SU-DHL-6 (cell line): ENCODE results near the gene PLB1.

ENCODE experiments used
- H2AFZ ChIP-seq: fragments of 200-600 bp; sonication (generic); 2 replicates; pipeline ENCODE4 v1.6.1; 2014; ENCODE audit warnings: low read depth, mild to moderate bottlenecking, moderate library complexity, mixed read lengths, antibody characterized with exemption, low read length; ENCODE audit not compliant: severe bottlenecking
- H3F3A ChIP-seq: fragments of 200-600 bp; shearing (Covaris generic); 2 replicates; pipeline ENCODE4 v1.6.0; 2016; ENCODE audit warnings: antibody characterized with exemption, mild to moderate bottlenecking; ENCODE audit not compliant: insufficient read depth
- H3K27ac ChIP-seq: fragments of 200-600 bp; sonication (generic); 2 replicates; pipeline ENCODE4 v1.5.1; 2016; ENCODE audit warnings: low read depth, mild to moderate bottlenecking, low read length, moderate library complexity, mixed read lengths
- H3K27me3 ChIP-seq: fragments of 200-600 bp; sonication (generic), shearing (Covaris generic); 2 replicates; pipeline ENCODE4 v1.6.0; 2014; ENCODE audit warnings: mild to moderate bottlenecking, low read length
- H3K36me3 ChIP-seq: fragments of 200-600 bp; sonication (generic); 2 replicates; pipeline ENCODE4 v1.6.1; 2014; ENCODE audit warnings: mild to moderate bottlenecking, low read length, mixed read lengths
- H3K4me2 ChIP-seq: fragments of 300-600, 200-600 bp; shearing (Covaris generic), sonication (generic); 2 replicates; pipeline ENCODE4 v1.6.0; 2014; ENCODE audit warnings: low read length, low read depth, mild to moderate bottlenecking; ENCODE audit not compliant: poor library complexity, severe bottlenecking
- H3K4me3 ChIP-seq: fragments of 200-600 bp; sonication (generic); 2 replicates; pipeline ENCODE4 v1.5.1; 2014; ENCODE audit warnings: antibody characterized with exemption, low read length, mild to moderate bottlenecking, mixed read lengths; ENCODE audit not compliant: insufficient read depth, poor library complexity, severe bottlenecking
- H3K79me2 ChIP-seq: fragments of 200-600 bp; sonication (generic); 2 replicates; pipeline ENCODE4 v1.6.1; 2014; ENCODE audit warnings: mild to moderate bottlenecking, low read length, moderate library complexity; ENCODE audit not compliant: insufficient read depth
- H3K9ac ChIP-seq: fragments of 200-600 bp; sonication (generic); 2 replicates; pipeline ENCODE4 v1.7.0; 2014; ENCODE audit warnings: mild to moderate bottlenecking, low read length
- H3K9me2 ChIP-seq: fragments of 200-600 bp; sonication (generic); replicated peaks from 2 replicates; pipeline ENCODE4 v1.6.1; 2014; ENCODE audit warnings: low read length; ENCODE audit not compliant: insufficient read depth
- H3K9me3 ChIP-seq: fragments of 200-600 bp; sonication (generic); 2 replicates; pipeline ENCODE4 v1.6.1; 2014; ENCODE audit warnings: low read length, mixed read lengths; ENCODE audit not compliant: insufficient read depth
- H4K20me1 ChIP-seq: fragments of 200-600 bp; sonication (generic); 2 replicates; pipeline ENCODE4 v1.6.1; 2014; ENCODE audit warnings: low read depth, mild to moderate bottlenecking, antibody characterized with exemption, low read length, moderate library complexity, mixed read lengths
- CTCF ChIP-seq: fragments of 200-600 bp; sonication (generic); IDR thresholded peaks from one replicate; pipeline ENCODE4 v1.5.1; 2017; ENCODE audit warnings: antibody characterized with exemption, mild to moderate bottlenecking, low read length, moderate library complexity; ENCODE audit not compliant: insufficient read depth, poor library complexity, severe bottlenecking
- EZH2phosphoT487 ChIP-seq: fragments of 200-600 bp; sonication (generic), shearing (Covaris generic); conservative IDR thresholded peaks from 2 replicates; pipeline ENCODE4 v1.6.1; 2018; ENCODE audit warnings: mild to moderate bottlenecking, antibody characterized with exemption, low read length, moderate library complexity, mixed read lengths

PLB1 gene

GRCh38 chr2:28594000-28594331, 98.1 kb downstream of the PLB1 start:
- Histone ChIP-seq H2AFZ (peak overlapping the region; percentile 72), H3K4me2 (no peak overlapping the region), H3K79me2 (no peaks in the 10 kb centered on the region), H3K9ac (no peak overlapping the region), H3K9me3 (no peaks in the 10 kb centered on the region), H3K27ac (no peak overlapping the region), H3K4me3 (no peak overlapping the region), H4K20me1 (no peaks in the 10 kb centered on the region), H3K36me3 (no peaks in the 10 kb centered on the region), H3K9me2 (no peaks in the 10 kb centered on the region), H3F3A (no peaks in the 10 kb centered on the region), H3K27me3 (no peaks in the 10 kb centered on the region)
- TF ChIP-seq EZH2phosphoT487: no peak
- no peak for TF ChIP-seq CTCF

DNA sequence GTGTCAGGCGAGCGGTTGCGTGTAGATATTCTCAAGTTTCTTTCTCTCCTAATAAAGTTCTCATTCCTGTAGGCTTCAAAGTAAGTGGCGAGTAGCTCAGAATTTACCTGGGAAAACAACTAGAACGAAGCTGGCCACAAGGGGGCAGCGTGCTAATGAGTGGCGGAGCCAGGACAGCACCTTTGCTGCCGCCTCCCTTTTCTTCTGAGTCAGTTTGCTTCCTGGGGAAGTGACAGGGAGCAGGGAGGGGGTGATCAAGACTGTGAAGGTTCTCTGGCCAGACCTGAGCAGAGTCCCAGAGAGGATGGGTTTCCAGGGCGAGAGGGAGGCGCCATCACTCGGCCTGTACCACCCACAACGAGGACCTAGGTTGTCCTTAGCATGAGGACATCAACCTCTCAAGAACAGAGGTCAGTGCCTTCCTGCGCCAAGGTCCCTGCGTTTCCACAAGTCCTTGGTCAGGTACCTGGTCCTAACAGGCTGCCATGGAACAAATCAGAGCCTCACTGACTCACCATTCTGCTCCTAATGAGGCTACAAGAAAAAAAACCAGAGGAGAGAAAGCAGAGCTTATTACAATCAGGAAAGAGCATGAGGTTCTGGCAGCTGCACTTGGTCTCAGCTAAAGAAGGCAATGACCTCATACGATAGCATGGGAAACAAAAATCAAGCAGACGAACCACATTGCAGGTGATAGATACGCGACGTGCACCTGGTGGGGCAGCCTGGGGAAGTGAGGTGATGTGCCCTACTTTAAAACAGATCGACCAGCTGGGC, 98.7 kb downstream of the PLB1 start:
- no peaks in the 10 kb centered on the region for H3K79me2 ChIP-seq
- peak overlapping the region; percentile 11 for H3K4me2 ChIP-seq
- H3K4me3 ChIP-seq: no peak overlapping the region
- H3K27ac ChIP-seq: no peak overlapping the region
- TF ChIP-seq EZH2phosphoT487 (no peak), CTCF (peak; percentile 90)
- no peaks in the 10 kb centered on the region for H4K20me1 ChIP-seq
- H3K27me3 ChIP-seq: no peaks in the 10 kb centered on the region
- peak overlapping the region; percentile 72 for H2AFZ ChIP-seq
- H3K36me3 ChIP-seq: no peaks in the 10 kb centered on the region
- no peaks in the 10 kb centered on the region for H3F3A ChIP-seq
- no peak overlapping the region for H3K9ac ChIP-seq
- no peaks in the 10 kb centered on the region for H3K9me3 ChIP-seq
- H3K9me2 ChIP-seq: no peaks in the 10 kb centered on the region

- no peak for TF ChIP-seq CTCF
- TF ChIP-seq EZH2phosphoT487: no peak
Observed at GRCh38 chr2:28595323-28595722, 99.5 kb downstream of the PLB1 start.

More at GRCh38 chr2:28595323-28595722, 99.5 kb downstream of the PLB1 start:
- Histone ChIP-seq H3K9me3 (no peaks in the 10 kb centered on the region), H3K36me3 (no peaks in the 10 kb centered on the region), H3K27ac (no peak overlapping the region), H3K27me3 (no peaks in the 10 kb centered on the region), H3K9ac (no peak overlapping the region), H3K79me2 (no peaks in the 10 kb centered on the region), H3F3A (no peaks in the 10 kb centered on the region), H3K9me2 (no peaks in the 10 kb centered on the region), H2AFZ (no peak overlapping the region), H3K4me2 (no peak overlapping the region), H3K4me3 (no peak overlapping the region), H4K20me1 (no peaks in the 10 kb centered on the region)
